Fibroblast of lung (primary cell): ENCODE measurements around the gene AREL1.

Experiments used
- EZH2 ChIP-seq: IDR thresholded peaks from 2 replicates; pipeline ENCODE4 v1.5.1; 2012; ENCODE audit warnings: low read length, control low read depth, mild to moderate bottlenecking; ENCODE audit errors: missing control alignments
- TF ChIP-seq, protein P1 (sequence below), 2 donors: IDR thresholded peaks in 1 of 2; conservative IDR thresholded peaks in 1 of 2; 1 replicate in 1 of 2; 2 replicates in 1 of 2; pipeline ENCODE4 v1.5.1; 2011 to 2012; ENCODE audit warnings: low read length in 2 of 2, control low read depth in 1 of 2, inconsistent platforms in 1 of 2, low read depth in 1 of 2, mild to moderate bottlenecking in 1 of 2

DNA sequence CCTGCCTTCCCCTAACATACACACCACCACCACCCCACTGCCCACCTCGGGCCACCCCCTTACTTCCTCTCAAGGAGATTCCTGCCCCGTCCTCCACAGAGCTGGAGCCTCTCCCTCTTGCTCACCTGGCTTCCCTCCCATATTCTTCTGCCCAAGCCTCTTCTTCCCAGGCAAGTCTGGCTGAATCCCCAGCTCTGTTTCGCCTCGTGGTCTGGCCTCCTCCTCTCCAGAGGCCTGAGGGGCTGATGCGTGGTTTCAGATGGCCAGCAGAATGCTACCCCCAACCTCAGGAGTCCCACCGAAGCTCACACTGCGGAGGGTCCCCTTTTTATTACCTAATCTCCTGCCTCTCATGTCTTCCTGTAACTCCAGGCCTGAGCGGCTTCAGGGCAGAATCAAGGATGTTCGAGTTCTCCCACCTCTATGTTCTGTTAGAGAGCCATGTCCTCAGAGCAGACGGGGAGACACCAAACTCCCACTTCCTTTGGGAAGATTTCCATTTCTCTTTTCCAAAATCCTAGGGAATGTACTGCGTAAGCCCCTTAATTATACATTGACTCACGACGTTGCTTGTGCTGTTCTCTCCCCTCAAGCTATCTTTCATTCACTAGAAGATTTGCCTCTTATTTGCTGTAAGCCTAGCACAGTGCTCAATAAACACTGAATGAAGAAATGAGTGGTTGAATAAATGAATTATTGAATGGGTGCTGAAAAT is 67.0 kb downstream of the AREL1 start:
- TF ChIP-seq, protein P1, sequence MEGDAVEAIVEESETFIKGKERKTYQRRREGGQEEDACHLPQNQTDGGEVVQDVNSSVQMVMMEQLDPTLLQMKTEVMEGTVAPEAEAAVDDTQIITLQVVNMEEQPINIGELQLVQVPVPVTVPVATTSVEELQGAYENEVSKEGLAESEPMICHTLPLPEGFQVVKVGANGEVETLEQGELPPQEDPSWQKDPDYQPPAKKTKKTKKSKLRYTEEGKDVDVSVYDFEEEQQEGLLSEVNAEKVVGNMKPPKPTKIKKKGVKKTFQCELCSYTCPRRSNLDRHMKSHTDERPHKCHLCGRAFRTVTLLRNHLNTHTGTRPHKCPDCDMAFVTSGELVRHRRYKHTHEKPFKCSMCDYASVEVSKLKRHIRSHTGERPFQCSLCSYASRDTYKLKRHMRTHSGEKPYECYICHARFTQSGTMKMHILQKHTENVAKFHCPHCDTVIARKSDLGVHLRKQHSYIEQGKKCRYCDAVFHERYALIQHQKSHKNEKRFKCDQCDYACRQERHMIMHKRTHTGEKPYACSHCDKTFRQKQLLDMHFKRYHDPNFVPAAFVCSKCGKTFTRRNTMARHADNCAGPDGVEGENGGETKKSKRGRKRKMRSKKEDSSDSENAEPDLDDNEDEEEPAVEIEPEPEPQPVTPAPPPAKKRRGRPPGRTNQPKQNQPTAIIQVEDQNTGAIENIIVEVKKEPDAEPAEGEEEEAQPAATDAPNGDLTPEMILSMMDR (conservative IDR thresholded peaks at IDR 0.05 in 1 of 2, IDR thresholded peaks at IDR 0.05 in 1 of 2; ENCODE audit: low read depth in 1 of 2, low read length in 2 of 2), result no peak
- TF ChIP-seq EZH2, result no peak
